GM12874 (cell line): ENCODE measurements around the gene ZBTB44.

ENCODE experiments used
- CTCF ChIP-seq: IDR thresholded peaks from 2 replicates; pipeline ENCODE4 v1.5.1; 2011; ENCODE audit warnings: low read depth, mild to moderate bottlenecking, control low read depth, low read length, moderate library complexity; ENCODE audit not compliant: insufficient read depth

ZBTB44 gene

GRCh38 chr11:130218501-130219070 lies 96.1 kb downstream of the ZBTB44 start:
- TF ChIP-seq CTCF = no peak

- TF ChIP-seq CTCF = no peak
Observed at GRCh38 chr11:130217133-130218031, 97.3 kb downstream of the ZBTB44 start.

- TF ChIP-seq CTCF = no peak
Observed at GRCh38 chr11:130216591-130217132, 98.1 kb downstream of the ZBTB44 start.

GRCh38 chr11:130216221-130216550 lies 98.5 kb downstream of the ZBTB44 start:
- TF ChIP-seq CTCF = no peak

GRCh38 chr11:130215531-130216220 lies 99.0 kb downstream of the ZBTB44 start:
- TF ChIP-seq CTCF = no peak

- TF ChIP-seq CTCF = no peak
Observed at GRCh38 chr11:130214861-130215530, 99.7 kb downstream of the ZBTB44 start.

- TF ChIP-seq CTCF = no peak
Observed at GRCh38 chr11:130213979-130214281, 100.8 kb downstream of the ZBTB44 start.
